Gastrocnemius medialis (tissue), 4 donors: ENCODE results near the gene ABCB6. TPM values are rescaled to one million over a fixed set of nuclear protein-coding genes. Genes with fewer than 3 reads are reported as not detected.

Source experiments
- ATAC-seq, 2 donors: fragments of 150-250 bp; one replicate each; pipeline ENCODE4 v1.9.1; 2016
- DNase-seq, 2 donors: peaks; one replicate each; pipeline ENCODE4 v3.0.0-alpha.2; 2019
- H3K27ac ChIP-seq, 4 donors: fragments of 200-600 bp; sonication (generic); 1 replicate in 1 of 4; 2 replicates in 3 of 4; pipeline ENCODE4 v1.5.1; 2016 to 2018; ENCODE audit warnings: mild to moderate bottlenecking in 2 of 4, moderate library complexity in 1 of 4
- H3K27me3 ChIP-seq, 3 donors: fragments of 200-600 bp; sonication (generic) in 2 of 3; 1 replicate in 1 of 3; 2 replicates in 2 of 3; pipeline versions ENCODE4 v1.5.1 to v1.6.0; 2016 to 2019; ENCODE audit warnings: mild to moderate bottlenecking in 1 of 3, moderate library complexity in 1 of 3
- H3K36me3 ChIP-seq, 2 donors: fragments of 200-600 bp; sonication (generic) in 1 of 2; one replicate each; pipeline ENCODE4 v1.5.1; 2017 to 2018
- H3K4me1 ChIP-seq, 2 donors: fragments of 200-600 bp; sonication (generic) in 1 of 2; one replicate each; pipeline ENCODE4 v1.5.1; 2016 to 2017; ENCODE audit warnings: mild to moderate bottlenecking in 2 of 2
- H3K4me3 ChIP-seq, 4 donors: fragments of 200-600 bp; sonication (generic) in 3 of 4; 1 replicate in 1 of 4; 2 replicates in 3 of 4; pipeline ENCODE4 v1.5.1; 2016 to 2019; ENCODE audit warnings: mild to moderate bottlenecking in 2 of 4
- H3K9me3 ChIP-seq, 3 donors: fragments of 200-600 bp; sonication (generic) in 2 of 3; 1 replicate in 1 of 3; 2 replicates in 2 of 3; pipeline ENCODE4 v1.5.1; 2016 to 2019
- CTCF ChIP-seq, 5 experiments: fragments of 450-650 bp in 3 of 5; fragments of 200-600 bp in 2 of 5; sonication (generic) in 2 of 5; IDR thresholded peaks in 4 of 5; conservative IDR thresholded peaks in 1 of 5; 1 replicate in 4 of 5; 2 replicates in 1 of 5; pipeline ENCODE4 v1.5.1; 2016 to 2019; ENCODE audit warnings: antibody characterized with exemption in 5 of 5, mild to moderate bottlenecking in 3 of 5, moderate library complexity in 3 of 5
- POLR2A ChIP-seq, 2 donors: fragments of 450-650 bp; IDR thresholded peaks; one replicate each; pipeline ENCODE4 v1.6.1; 2017; ENCODE audit warnings: antibody characterized with exemption in 2 of 2, mild to moderate bottlenecking in 2 of 2, moderate library complexity in 2 of 2
- in situ Hi-C, 4 donors: fragments of 200-750 bp; cut with MboI; loops; one replicate each; pipeline versions ENCODE4 v1.15.0 to v1.8.0; 2017; ENCODE audit warnings: low sequenced_read_pairs in 4 of 4
- intact Hi-C: fragments of 100-400 bp; cut with DNase I; formaldehyde crosslinking; loops from one replicate; pipeline ENCODE4 v1.15.1; 2023; ENCODE audit warnings: low total_unique reads
- total RNA-seq, 4 donors: library from RNA; depleted of rRNA; stranded (reverse); fragments of >200 nt; gene quantifications; one replicate each; pipeline versions ENCODE4 v1.1.0 to v1.2.3, GENCODE V29; 2016

The ABCB6 gene
- total RNA-seq, 4 donors from 2014 or later, result 15.0 to 45.8 (median 31.8) TPM

- peak; percentile 71 to 91 for DNase-seq
- in situ Hi-C loops (no loop called here), intact Hi-C loops (loop anchor here (1.0 to 5.0 kb wide), 6 partner anchors 21 to 256 kb away; partner anchors contain the start of genes ANKZF1, ATG9A, CNPPD1 and DNAJB2)
- no peak for TF ChIP-seq CTCF (IDR thresholded peaks at IDR 0.05 in 4 of 5, conservative IDR thresholded peaks at IDR 0.05 in 1 of 5)
- peak in 1 of 2 donors; percentile 44 for TF ChIP-seq POLR2A (IDR thresholded peaks at IDR 0.05)
- Histone ChIP-seq H3K4me3 (peak within 1 kb of the TSS; percentile 68 to 88 (median 76)), H3K27me3 (no peaks in the 10 kb centered on the region), H3K27ac (peak within 1 kb of the TSS; percentile 91 to 99 (median 96)), H3K4me1 (peaks cover 41 to 62% of the 10 kb centered on the region in 2 donors), H3K9me3 (no peaks in the 10 kb centered on the region), H3K36me3 (peaks cover 0 to 33% of the 10 kb centered on the region in 2 donors)
- peak; percentile 71 to 74 for ATAC-seq
Measured at GRCh38 chr2:219252900-219253752, 34.4 kb upstream of the ABCB6 start, which contains the start of gene TUBA4B. Gene TUBA4B, plus strand, starts transcription at chr2:219253243. Its CDS starts 165 bp downstream, at chr2:219253408.

- no peaks in the 10 kb centered on the region for H3K27me3 ChIP-seq
- peak in 1 of 2 donors; percentile 1 for ATAC-seq
- TF ChIP-seq POLR2A (IDR thresholded peaks at IDR 0.05) (no peak), CTCF (IDR thresholded peaks at IDR 0.05 in 4 of 5, conservative IDR thresholded peaks at IDR 0.05 in 1 of 5) (no peak)
- H3K27ac ChIP-seq, result peak overlapping the region; percentile 91 to 99 (median 96)
- in situ Hi-C loops, result no loop called here
- peak overlapping the region; percentile 68 to 88 (median 76) for H3K4me3 ChIP-seq
- peaks cover 46 to 68% of the 10 kb centered on the region in 2 donors for H3K4me1 ChIP-seq
- no peak for DNase-seq
- H3K36me3 ChIP-seq, result peaks cover 0 to 33% of the 10 kb centered on the region in 2 donors
- intact Hi-C loops, result loop anchor here (2.0 to 5.0 kb wide), 2 partner anchors 76 to 255 kb away; partner anchors contain the start of gene CNPPD1
- H3K9me3 ChIP-seq, result no peaks in the 10 kb centered on the region
Measured at GRCh38 chr2:219252570-219252899, 33.8 kb upstream of the ABCB6 start.

- Histone ChIP-seq H3K9me3 (no peaks in the 10 kb centered on the region), H3K27me3 (no peaks in the 10 kb centered on the region), H3K36me3 (peaks cover 0 to 33% of the 10 kb centered on the region in 2 donors), H3K4me3 (peak overlapping the region; percentile 68 to 88 (median 76)), H3K4me1 (peaks cover 46 to 72% of the 10 kb centered on the region in 2 donors), H3K27ac (peak overlapping the region; percentile 91 to 99 (median 96))
- peak in 1 of 2 donors; percentile 22 for TF ChIP-seq POLR2A (IDR thresholded peaks at IDR 0.05)
- no peak for TF ChIP-seq CTCF (IDR thresholded peaks at IDR 0.05 in 4 of 5, conservative IDR thresholded peaks at IDR 0.05 in 1 of 5)
- DNase-seq, result peak; percentile 33 to 65
- intact Hi-C loops, result loop anchor here (2.0 to 5.0 kb wide), 2 partner anchors 75 to 255 kb away; partner anchors contain the start of gene CNPPD1
- ATAC-seq, result peak in 1 of 2 donors; percentile 3
- in situ Hi-C loops, result no loop called here
Measured at GRCh38 chr2:219252084-219252483, 33.3 kb upstream of the ABCB6 start.

GRCh38 chr2:219251656-219252055, 32.9 kb upstream of the ABCB6 start:
- TF ChIP-seq POLR2A (IDR thresholded peaks at IDR 0.05), result no peak
- no peak for TF ChIP-seq CTCF (IDR thresholded peaks at IDR 0.05 in 4 of 5, conservative IDR thresholded peaks at IDR 0.05 in 1 of 5)
- Histone ChIP-seq H3K4me1 (peaks cover 50 to 73% of the 10 kb centered on the region in 2 donors), H3K27ac (peak overlapping the region; percentile 91 to 99 (median 96)), H3K9me3 (no peaks in the 10 kb centered on the region), H3K36me3 (peaks cover 0 to 33% of the 10 kb centered on the region in 2 donors), H3K27me3 (no peaks in the 10 kb centered on the region), H3K4me3 (peak overlapping the region; percentile 68 to 88 (median 76))
- in situ Hi-C loops, result no loop called here
- no peak for DNase-seq
- intact Hi-C loops, result loop anchor here (2.0 to 5.0 kb wide), 2 partner anchors 75 to 254 kb away; partner anchors contain the start of gene CNPPD1
- ATAC-seq, result no peak
